Subcutaneous abdominal adipose tissue (tissue), 5 donors: Measurements from ENCODE around the gene NEK6.

ENCODE experiments used
- H3K27ac ChIP-seq: one replicate; pipeline ENCODE4 v1.7.0; 2013; ENCODE audit warnings: low read depth, mild to moderate bottlenecking, inconsistent platforms, low read length, moderate library complexity
- H3K27me3 ChIP-seq, 5 donors: one replicate each; pipeline ENCODE4 v1.7.0; 2013; ENCODE audit warnings: low read length in 5 of 5, inconsistent platforms in 1 of 5; ENCODE audit not compliant: control insufficient read depth in 5 of 5, insufficient read depth in 4 of 5
- H3K36me3 ChIP-seq, 5 donors: one replicate each; pipeline ENCODE4 v1.7.0; 2013; ENCODE audit warnings: low read length in 5 of 5; ENCODE audit not compliant: control insufficient read depth in 5 of 5, insufficient read depth in 5 of 5
- H3K4me1 ChIP-seq, 5 donors: one replicate each; pipeline ENCODE4 v1.7.0; 2013; ENCODE audit warnings: low read length in 5 of 5, mild to moderate bottlenecking in 3 of 5, moderate library complexity in 1 of 5; ENCODE audit not compliant: control insufficient read depth in 5 of 5, insufficient read depth in 5 of 5
- H3K4me3 ChIP-seq, 5 donors: one replicate each; pipeline ENCODE4 v1.7.0; 2013; ENCODE audit warnings: low read length in 5 of 5, low read depth in 1 of 5
- H3K9ac ChIP-seq, 5 donors: one replicate each; pipeline ENCODE4 v1.7.0; 2013; ENCODE audit warnings: low read length in 5 of 5, mild to moderate bottlenecking in 4 of 5, moderate library complexity in 3 of 5
- H3K9me3 ChIP-seq, 5 donors: one replicate each; pipeline ENCODE4 v1.7.0; 2013; ENCODE audit warnings: low read length in 5 of 5; ENCODE audit not compliant: control insufficient read depth in 5 of 5
- donor health status: healthy.
- donor health status: healthy.
- donor health status: healthy.
- donor health status: healthy.
- donor health status: healthy.

NEK6 gene

GRCh38 chr9:124215368-124215910, 42.3 kb upstream of the NEK6 start:
- H3K27me3 ChIP-seq: peaks cover 0 to 4% (median 0%) of the 10 kb centered on the region in 5 donors
- no peak overlapping the region for H3K9ac ChIP-seq
- no peaks in the 10 kb centered on the region for H3K9me3 ChIP-seq
- H3K36me3 ChIP-seq: no peaks in the 10 kb centered on the region
- H3K4me3 ChIP-seq: no peak overlapping the region
- H3K27ac ChIP-seq: no peak overlapping the region
- peaks cover 5 to 69% (median 52%) of the 10 kb centered on the region in 5 donors for H3K4me1 ChIP-seq

GRCh38 chr9:124215956-124216355, 41.8 kb upstream of the NEK6 start:
- H3K9ac ChIP-seq: peak overlapping the region in 1 of 5 donors; percentile 65
- peaks cover 7 to 74% (median 57%) of the 10 kb centered on the region in 5 donors for H3K4me1 ChIP-seq
- no peaks in the 10 kb centered on the region for H3K36me3 ChIP-seq
- H3K27me3 ChIP-seq: peaks cover 0 to 4% (median 0%) of the 10 kb centered on the region in 5 donors
- no peak overlapping the region for H3K4me3 ChIP-seq
- H3K27ac ChIP-seq: peak overlapping the region; percentile 41
- H3K9me3 ChIP-seq: no peaks in the 10 kb centered on the region

- H3K4me3 ChIP-seq: no peak overlapping the region
- peaks cover 0 to 4% (median 0%) of the 10 kb centered on the region in 5 donors for H3K27me3 ChIP-seq
- no peaks in the 10 kb centered on the region for H3K9me3 ChIP-seq
- no peaks in the 10 kb centered on the region for H3K36me3 ChIP-seq
- H3K9ac ChIP-seq: peak overlapping the region in 1 of 5 donors; percentile 65
- H3K27ac ChIP-seq: peak overlapping the region; percentile 41
- peaks cover 11 to 81% (median 64%) of the 10 kb centered on the region in 5 donors for H3K4me1 ChIP-seq
Observed at GRCh38 chr9:124216474-124217176, 41.1 kb upstream of the NEK6 start.

GRCh38 chr9:124217836-124218437, 39.8 kb upstream of the NEK6 start:
- peaks cover 15 to 94% (median 77%) of the 10 kb centered on the region in 5 donors for H3K4me1 ChIP-seq
- no peak overlapping the region for H3K9ac ChIP-seq
- H3K9me3 ChIP-seq: no peaks in the 10 kb centered on the region
- no peak overlapping the region for H3K4me3 ChIP-seq
- H3K27ac ChIP-seq: peak overlapping the region; percentile 37
- H3K36me3 ChIP-seq: no peaks in the 10 kb centered on the region
- peaks cover 0 to 4% (median 0%) of the 10 kb centered on the region in 5 donors for H3K27me3 ChIP-seq

- no peaks in the 10 kb centered on the region for H3K36me3 ChIP-seq
- no peak overlapping the region for H3K4me3 ChIP-seq
- H3K4me1 ChIP-seq: peaks cover 15 to 96% (median 80%) of the 10 kb centered on the region in 5 donors
- peaks cover 0 to 4% (median 0%) of the 10 kb centered on the region in 5 donors for H3K27me3 ChIP-seq
- no peak overlapping the region for H3K9ac ChIP-seq
- peak overlapping the region; percentile 37 for H3K27ac ChIP-seq
- no peaks in the 10 kb centered on the region for H3K9me3 ChIP-seq
Observed at GRCh38 chr9:124218438-124218982, 39.2 kb upstream of the NEK6 start.

- Histone ChIP-seq H3K27me3 (peaks cover 0 to 4% (median 0%) of the 10 kb centered on the region in 5 donors), H3K9ac (no peak overlapping the region), H3K36me3 (no peaks in the 10 kb centered on the region), H3K4me3 (no peak overlapping the region), H3K4me1 (peaks cover 14 to 96% (median 75%) of the 10 kb centered on the region in 5 donors), H3K27ac (no peak overlapping the region), H3K9me3 (no peaks in the 10 kb centered on the region)
Observed at GRCh38 chr9:124218987-124219461, 38.7 kb upstream of the NEK6 start.

GRCh38 chr9:124220946-124221451, 36.8 kb upstream of the NEK6 start:
- Histone ChIP-seq H3K4me1 (peaks cover 12 to 78% (median 58%) of the 10 kb centered on the region in 5 donors), H3K27me3 (no peaks in the 10 kb centered on the region), H3K9ac (peak overlapping the region in 2 of 5 donors; percentile 4 to 48), H3K4me3 (peak overlapping the region; percentile 11 to 52 (median 45)), H3K27ac (peak overlapping the region; percentile 55), H3K36me3 (no peaks in the 10 kb centered on the region), H3K9me3 (no peaks in the 10 kb centered on the region)

GRCh38 chr9:124221676-124222075, 36.1 kb upstream of the NEK6 start:
- Histone ChIP-seq H3K27me3 (no peaks in the 10 kb centered on the region), H3K27ac (no peak overlapping the region), H3K36me3 (no peaks in the 10 kb centered on the region), H3K4me1 (peaks cover 12 to 71% (median 53%) of the 10 kb centered on the region in 5 donors), H3K4me3 (no peak overlapping the region), H3K9me3 (no peaks in the 10 kb centered on the region), H3K9ac (no peak overlapping the region)

GRCh38 chr9:124222109-124222508, 35.6 kb upstream of the NEK6 start:
- Histone ChIP-seq H3K9me3 (no peaks in the 10 kb centered on the region), H3K27me3 (no peaks in the 10 kb centered on the region), H3K4me1 (peaks cover 12 to 67% (median 49%) of the 10 kb centered on the region in 5 donors), H3K4me3 (no peak overlapping the region), H3K27ac (no peak overlapping the region), H3K36me3 (no peaks in the 10 kb centered on the region), H3K9ac (no peak overlapping the region)
